ENCODE measurements around the gene TMC1. TPM values are rescaled to one million over a fixed set of nuclear protein-coding genes. Genes with fewer than 3 reads are reported as not detected.

TMC1 gene
- total and polyA plus RNA-seq, 10 of the 15 experiments (the other 5 are each of a cell fraction or from before 2014, with no cell fraction given) = 0.06 to 0.94 (median 0.40) TPM; not detected in 1

GRCh38 chr9:72813544-72813943 is 292.1 kb downstream of the TMC1 start (continued):
- no peak for TF ChIP-seq ZNF592 (IDR thresholded peaks at IDR 0.05)
- TF ChIP-seq TARDBP (IDR thresholded peaks at IDR 0.05; ENCODE audit: borderline replicate concordance) = no peak

- H3K9me3 ChIP-seq (replicated peaks; ENCODE audit: control insufficient read depth, insufficient read depth, low read length) = no peaks in the 10 kb centered on the region
- no peak overlapping the region for H3K9ac ChIP-seq (ENCODE audit: control insufficient read depth, insufficient read depth, low read length)
- H3K4me1 ChIP-seq (ENCODE audit: control insufficient read depth, insufficient read depth, low read length) = no peaks in the 10 kb centered on the region
- BruUV-seq (replicated peaks) = no TSS peak
- POLR2A ChIA-PET = no interaction called here
- in situ Hi-C loops (cut with MboI) (no loop called here), intact Hi-C loops (cut with micrococcal nuclease; ENCODE audit: unreplicated experiment) (no loop called here)
- WGBS (ENCODE audit: insufficient coverage, insufficient replicate concordance, low lambda C conversion rate, missing lambda C conversion rate) = 40% methylated on average over 7 of the region's 7 CpGs
- no peak for FAIRE-seq
- no peak overlapping the region for H3K4me2 ChIP-seq (ENCODE audit: control insufficient read depth, insufficient read depth)
- RAD21 ChIA-PET (ENCODE audit: unreplicated experiment) = no interaction called here
- H2AFZ ChIP-seq (ENCODE audit: control insufficient read depth, low read depth, low read length) = no peak overlapping the region
- no peaks in the 10 kb centered on the region for H3K27me3 ChIP-seq (replicated peaks in 1 of 2; ENCODE audit: control insufficient read depth in 2 of 2, insufficient read depth in 2 of 2, low read length in 1 of 2)
- no peak for ATAC-seq
- CTCF ChIA-PET = interaction anchor here (1.6 kb wide), 1 partner anchor 534 kb away, joined by 5 read pairs; no protein-coding TSS in a partner anchor
- no peak overlapping the region for H3K4me3 ChIP-seq
- SMC1A ChIA-PET (ENCODE audit: uncharacterized antibody, unreplicated experiment) = no interaction called here
- H4K20me1 ChIP-seq (ENCODE audit: control insufficient read depth, insufficient read depth) = no peaks in the 10 kb centered on the region
- no peaks in the 10 kb centered on the region for H3K36me3 ChIP-seq (ENCODE audit: control insufficient read depth in 2 of 2, insufficient read depth in 2 of 2, low read length in 1 of 2)
- no peak for DNase-seq (ENCODE audit: low read depth, low spot score)
- no peaks in the 10 kb centered on the region for H3K79me2 ChIP-seq (ENCODE audit: control insufficient read depth, insufficient read depth, low read length)
- TF ChIP-seq E2F4 (IDR thresholded peaks at IDR 0.05; ENCODE audit: low read depth, low read length) = no peak
- TF ChIP-seq IKZF1 (conservative IDR thresholded peaks at IDR 0.05) = no peak
- no peak for TF ChIP-seq SP1 (IDR thresholded peaks at IDR 0.05; ENCODE audit: low read depth, low read length)
- TF ChIP-seq TCF12 (IDR thresholded peaks at IDR 0.05; ENCODE audit: low read depth, low read length) = no peak
- TF ChIP-seq CREM (IDR thresholded peaks at IDR 0.05; ENCODE audit: low read depth) = no peak
- no peak for TF ChIP-seq GATAD2B (conservative IDR thresholded peaks at IDR 0.05; ENCODE audit: low read depth)
- TF ChIP-seq SRF (IDR thresholded peaks at IDR 0.05; ENCODE audit: low read depth in 2 of 2, low read length in 2 of 2) = no peak
- TF ChIP-seq HDGF (IDR thresholded peaks at IDR 0.05) = no peak
- no peak for TF ChIP-seq PAX8 (IDR thresholded peaks at IDR 0.05)
- no peak for TF ChIP-seq NRF1 (conservative IDR thresholded peaks at IDR 0.05; ENCODE audit: low read depth, low read length)
- H3K27ac ChIP-seq (ENCODE audit: control insufficient read depth, insufficient read depth) = no peak overlapping the region
Observed at GRCh38 chr9:72814083-72814597, 292.7 kb downstream of the TMC1 start.

Data from GM12878 (cell line).